Right atrium auricular region (tissue), 2 donors: Measurements from ENCODE around the gene CACNB3. TPM values are rescaled to one million over a fixed set of nuclear protein-coding genes. Genes with fewer than 3 reads are reported as not detected.
"Not testable (repeated sequence)": the region's sequence is repeated elsewhere in the genome, so short reads cannot be mapped to it uniquely, and the experiment has no call there.

Experiments used
- DNase-seq: peaks from one replicate; pipeline ENCODE4 v3.0.0-alpha.2; 2019; ENCODE audit warnings: low spot score
- H3K27ac ChIP-seq, 2 donors: fragments of 200-600 bp; sonication (generic); 1 replicate in 1 of 2; 2 replicates in 1 of 2; pipeline ENCODE4 v1.5.1; 2016 to 2019
- H3K27me3 ChIP-seq, 2 donors: fragments of 200-600 bp; sonication (generic); one replicate each; pipeline versions ENCODE4 v1.5.1 to v1.6.0; 2017 to 2019
- H3K36me3 ChIP-seq: fragments of 200-600 bp; sonication (generic); one replicate; pipeline ENCODE4 v1.5.1; 2016
- H3K4me1 ChIP-seq, 2 donors: fragments of 200-600 bp; sonication (generic); one replicate each; pipeline versions ENCODE4 v1.5.1 to v1.6.0; 2017 to 2019
- H3K4me3 ChIP-seq, 2 donors: fragments of 200-600 bp; sonication (generic); 1 replicate in 1 of 2; 2 replicates in 1 of 2; pipeline ENCODE4 v1.5.1; 2017 to 2019; ENCODE audit warnings: mild to moderate bottlenecking in 1 of 2, moderate library complexity in 1 of 2
- H3K9me3 ChIP-seq, 2 donors: fragments of 200-600 bp; sonication (generic); one replicate each; pipeline ENCODE4 v1.5.1; 2019
- CTCF ChIP-seq, 2 donors: fragments of 200-600 bp; sonication (generic); IDR thresholded peaks; one replicate each; pipeline ENCODE4 v1.5.1; 2019; ENCODE audit warnings: antibody characterized with exemption in 2 of 2
- total RNA-seq, 2 donors: library from RNA; depleted of rRNA; stranded (reverse); fragments of >200 nt; gene quantifications; one replicate each; pipeline ENCODE4 v1.1.0, GENCODE V29; 2016

CACNB3 gene
- total RNA-seq, 2 donors from 2014 or later = 6.1 to 7.0 TPM

- Histone ChIP-seq H3K27me3 (no peaks in the 10 kb centered on the region), H3K27ac (no peak overlapping the region), H3K4me3 (no peak overlapping the region), H3K36me3 (no peaks in the 10 kb centered on the region), H3K4me1 (peaks cover 0 to 7% of the 10 kb centered on the region in 2 donors), H3K9me3 (no peaks in the 10 kb centered on the region)
- TF ChIP-seq CTCF (IDR thresholded peaks at IDR 0.05) = no peak
- DNase-seq = no peak
These were observed 39.1 kb downstream of the CACNB3 start for GRCh38 chr12:48857278-48857994.

DNA sequence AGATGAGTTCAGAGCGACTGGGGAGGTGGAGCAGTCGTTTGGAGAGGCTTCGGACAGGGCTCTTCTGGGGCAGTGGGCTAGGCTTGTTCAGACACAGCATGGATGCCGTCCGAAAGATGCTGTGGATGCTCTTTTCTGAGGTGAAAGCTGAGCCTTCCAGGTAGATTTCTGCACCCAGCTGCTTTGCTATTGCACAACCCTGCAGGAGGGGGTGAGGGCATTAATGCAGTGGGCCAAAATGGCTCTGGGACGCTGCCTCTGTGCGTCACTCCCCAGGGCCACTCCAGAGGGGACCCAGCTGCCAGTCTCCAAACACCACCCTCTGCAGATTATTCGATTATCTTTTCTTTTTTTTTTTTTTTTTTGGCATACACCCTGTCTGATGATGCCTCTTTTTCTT lies 39.7 kb downstream of the CACNB3 start:
- TF ChIP-seq CTCF (IDR thresholded peaks at IDR 0.05) = no peak
- H3K27ac ChIP-seq = no peak overlapping the region
- no peaks in the 10 kb centered on the region for H3K36me3 ChIP-seq
- DNase-seq = no peak
- no peaks in the 10 kb centered on the region for H3K27me3 ChIP-seq
- no peak overlapping the region for H3K4me3 ChIP-seq
- no peaks in the 10 kb centered on the region for H3K9me3 ChIP-seq
- peaks cover 0 to under 1% of the 10 kb centered on the region in 2 donors for H3K4me1 ChIP-seq

- DNase-seq = no peak
- no peak overlapping the region for H3K27ac ChIP-seq
- H3K4me1 ChIP-seq = no peaks in the 10 kb centered on the region
- no peaks in the 10 kb centered on the region for H3K36me3 ChIP-seq
- no peaks in the 10 kb centered on the region for H3K9me3 ChIP-seq
- TF ChIP-seq CTCF (IDR thresholded peaks at IDR 0.05) = no peak
- no peaks in the 10 kb centered on the region for H3K27me3 ChIP-seq
- H3K4me3 ChIP-seq = no peak overlapping the region
These were observed 41.3 kb downstream of the CACNB3 start for GRCh38 chr12:48859607-48860006.

- H3K4me3 ChIP-seq, DNase-seq, H3K4me1 ChIP-seq, H3K36me3 ChIP-seq, H3K9me3 ChIP-seq, H3K27ac ChIP-seq, H3K27me3 ChIP-seq: not testable (repeated sequence)
These were observed 41.9 kb downstream of the CACNB3 start for GRCh38 chr12:48860236-48860635.

DNA sequence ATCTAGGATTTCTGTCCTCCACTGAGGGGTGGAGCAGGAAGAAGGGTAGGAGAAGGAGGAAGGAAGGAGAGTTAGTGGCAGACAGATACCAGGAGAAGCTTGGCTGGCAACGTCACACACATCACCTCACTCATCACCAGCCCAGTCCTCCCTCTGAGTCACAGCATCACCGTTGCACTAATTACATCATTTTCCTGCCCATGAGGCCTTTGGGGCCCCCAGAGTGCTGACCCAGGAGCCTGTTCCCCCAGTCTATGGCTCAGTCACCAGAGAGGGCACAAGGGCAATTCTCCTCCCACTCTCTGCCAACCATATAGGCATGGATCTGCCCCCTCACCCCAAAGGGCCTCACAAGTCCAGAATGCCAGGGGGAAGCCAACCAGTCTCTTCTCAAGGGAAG lies 42.8 kb downstream of the CACNB3 start:
- Histone ChIP-seq H3K36me3 (no peaks in the 10 kb centered on the region), H3K27me3 (no peaks in the 10 kb centered on the region), H3K27ac (no peak overlapping the region), H3K9me3 (no peaks in the 10 kb centered on the region), H3K4me1 (peaks cover 0 to 10% of the 10 kb centered on the region in 2 donors), H3K4me3 (no peak overlapping the region)
- no peak for TF ChIP-seq CTCF (IDR thresholded peaks at IDR 0.05)
- DNase-seq = no peak

- Histone ChIP-seq H3K9me3 (no peaks in the 10 kb centered on the region), H3K4me1 (peaks cover 0 to 10% of the 10 kb centered on the region in 2 donors), H3K4me3 (no peak overlapping the region), H3K27me3 (no peaks in the 10 kb centered on the region), H3K36me3 (no peaks in the 10 kb centered on the region), H3K27ac (no peak overlapping the region)
- DNase-seq = no peak
- no peak for TF ChIP-seq CTCF (IDR thresholded peaks at IDR 0.05)
These were observed 44.5 kb downstream of the CACNB3 start for GRCh38 chr12:48862760-48863159.
